ES-I3 (cell line): ENCODE measurements around the gene LHX4.

ENCODE experiments used
- H3K36me3 ChIP-seq: 2 replicates; pipeline ENCODE4 v1.6.1; 2013; ENCODE audit warnings: mild to moderate bottlenecking, low read length, control low read depth, moderate library complexity; ENCODE audit not compliant: insufficient read depth
- H3K4me1 ChIP-seq: 2 replicates; pipeline ENCODE4 v1.6.1; 2013; ENCODE audit warnings: mild to moderate bottlenecking, control low read depth, low read length; ENCODE audit not compliant: insufficient read depth
- H3K9ac ChIP-seq: 2 replicates; pipeline ENCODE4 v1.6.1; 2013; ENCODE audit warnings: low read depth, mild to moderate bottlenecking, low read length, moderate library complexity
- H3K9me3 ChIP-seq: 2 replicates; pipeline ENCODE4 v1.6.1; 2013; ENCODE audit warnings: mild to moderate bottlenecking, low read length, moderate library complexity; ENCODE audit not compliant: control insufficient read depth, insufficient read depth

The LHX4 gene

GRCh38 chr1:180286417-180286816 lies 56.4 kb downstream of the LHX4 start:
- Histone ChIP-seq H3K4me1 (no peaks in the 10 kb centered on the region), H3K36me3 (no peaks in the 10 kb centered on the region; the same call in 1 of the 2 replicates), H3K9me3 (no peaks in the 10 kb centered on the region), H3K9ac (no peak overlapping the region)

DNA sequence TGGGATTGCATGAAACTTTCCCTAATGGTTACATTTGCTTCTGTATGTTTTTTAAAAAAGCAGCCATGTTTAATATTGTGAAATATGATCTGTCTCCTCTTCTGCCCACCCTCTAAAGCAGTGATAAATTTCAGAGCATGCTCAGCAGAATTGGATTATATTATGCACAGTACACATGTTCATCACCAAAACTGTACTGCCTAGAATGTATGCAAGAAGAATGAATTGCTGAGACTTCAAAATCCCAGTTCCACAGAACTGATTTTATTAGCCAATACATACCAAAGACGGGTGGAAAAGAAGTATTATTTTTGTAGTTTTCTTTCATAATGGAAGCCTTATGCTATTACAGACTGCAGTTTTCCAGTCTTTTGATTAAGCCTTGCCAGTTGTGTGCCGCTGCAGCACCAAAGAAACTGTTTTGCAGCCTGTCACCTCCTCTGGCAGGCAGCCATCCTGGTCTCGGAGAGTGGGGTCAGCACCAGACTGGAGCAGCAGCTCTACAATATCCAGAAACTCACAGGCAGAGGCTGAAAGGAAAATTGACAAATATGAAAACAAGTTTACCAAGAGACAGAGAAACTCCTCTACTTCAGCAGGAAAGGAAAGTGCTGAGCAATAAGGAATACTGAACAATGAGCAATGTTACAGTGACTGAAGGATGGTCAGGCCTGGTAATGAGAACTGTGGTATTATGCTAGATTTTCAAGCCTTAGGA lies 58.1 kb downstream of the LHX4 start:
- Histone ChIP-seq H3K36me3 (no peaks in the 10 kb centered on the region; the same call in 1 of the 2 replicates), H3K9ac (no peak overlapping the region), H3K4me1 (no peaks in the 10 kb centered on the region), H3K9me3 (no peaks in the 10 kb centered on the region)

DNA sequence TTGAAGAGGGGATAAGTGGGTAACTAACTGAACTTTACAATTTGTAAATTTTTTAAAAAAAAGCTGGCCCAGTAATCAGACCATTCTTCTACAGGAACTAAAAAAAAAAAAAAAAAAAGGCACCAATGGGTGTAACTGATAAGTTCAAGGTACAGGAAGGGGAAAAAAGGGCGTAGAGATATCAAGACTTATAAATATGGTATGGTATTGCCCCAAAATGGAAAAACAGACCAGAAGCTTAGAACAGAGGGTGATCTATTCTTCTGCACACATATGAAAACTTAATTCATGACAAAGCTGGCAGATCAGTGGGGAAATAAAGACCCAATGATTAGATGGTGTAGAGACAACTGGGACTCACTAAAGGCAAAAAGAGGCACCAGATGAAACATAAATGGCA lies 58.9 kb downstream of the LHX4 start:
- Histone ChIP-seq H3K4me1 (no peaks in the 10 kb centered on the region), H3K9me3 (no peaks in the 10 kb centered on the region), H3K9ac (no peak overlapping the region), H3K36me3 (no peaks in the 10 kb centered on the region; the same call in 1 of the 2 replicates)

- no peaks in the 10 kb centered on the region for H3K36me3 ChIP-seq
- no peaks in the 10 kb centered on the region for H3K9me3 ChIP-seq
- H3K9ac ChIP-seq, result no peak overlapping the region
- H3K4me1 ChIP-seq, result no peaks in the 10 kb centered on the region
Measured at GRCh38 chr1:180290265-180291001, 60.4 kb downstream of the LHX4 start.

- Histone ChIP-seq H3K36me3 (no peaks in the 10 kb centered on the region), H3K9ac (no peak overlapping the region), H3K4me1 (no peaks in the 10 kb centered on the region), H3K9me3 (no peaks in the 10 kb centered on the region)
Measured at GRCh38 chr1:180291004-180291403, 60.9 kb downstream of the LHX4 start.

DNA sequence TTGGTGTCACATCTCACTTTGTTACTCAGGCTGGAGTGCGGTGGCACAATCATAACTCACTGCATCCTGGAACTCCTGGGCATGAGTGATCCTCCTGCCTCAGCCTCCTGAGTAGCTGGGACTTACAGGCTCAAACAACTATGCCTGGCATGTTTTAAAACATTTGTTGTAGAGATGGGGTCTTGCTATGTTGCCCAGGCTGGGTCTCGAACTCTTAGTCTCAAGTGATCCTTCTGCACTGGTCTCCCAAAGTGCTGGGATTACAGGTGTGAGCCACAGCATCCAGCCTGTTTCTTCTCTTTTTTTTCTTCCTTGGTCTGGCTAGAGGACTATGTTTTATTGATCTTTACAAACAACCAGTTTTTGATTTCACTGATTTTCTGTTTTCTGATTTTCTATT lies 64.6 kb downstream of the LHX4 start:
- Histone ChIP-seq H3K36me3 (no peaks in the 10 kb centered on the region), H3K9ac (no peak overlapping the region), H3K9me3 (no peaks in the 10 kb centered on the region), H3K4me1 (no peaks in the 10 kb centered on the region)

- Histone ChIP-seq H3K4me1 (no peaks in the 10 kb centered on the region), H3K9me3 (no peaks in the 10 kb centered on the region), H3K9ac (no peak overlapping the region), H3K36me3 (no peaks in the 10 kb centered on the region)
Measured at GRCh38 chr1:180295999-180296398, 65.9 kb downstream of the LHX4 start.

DNA sequence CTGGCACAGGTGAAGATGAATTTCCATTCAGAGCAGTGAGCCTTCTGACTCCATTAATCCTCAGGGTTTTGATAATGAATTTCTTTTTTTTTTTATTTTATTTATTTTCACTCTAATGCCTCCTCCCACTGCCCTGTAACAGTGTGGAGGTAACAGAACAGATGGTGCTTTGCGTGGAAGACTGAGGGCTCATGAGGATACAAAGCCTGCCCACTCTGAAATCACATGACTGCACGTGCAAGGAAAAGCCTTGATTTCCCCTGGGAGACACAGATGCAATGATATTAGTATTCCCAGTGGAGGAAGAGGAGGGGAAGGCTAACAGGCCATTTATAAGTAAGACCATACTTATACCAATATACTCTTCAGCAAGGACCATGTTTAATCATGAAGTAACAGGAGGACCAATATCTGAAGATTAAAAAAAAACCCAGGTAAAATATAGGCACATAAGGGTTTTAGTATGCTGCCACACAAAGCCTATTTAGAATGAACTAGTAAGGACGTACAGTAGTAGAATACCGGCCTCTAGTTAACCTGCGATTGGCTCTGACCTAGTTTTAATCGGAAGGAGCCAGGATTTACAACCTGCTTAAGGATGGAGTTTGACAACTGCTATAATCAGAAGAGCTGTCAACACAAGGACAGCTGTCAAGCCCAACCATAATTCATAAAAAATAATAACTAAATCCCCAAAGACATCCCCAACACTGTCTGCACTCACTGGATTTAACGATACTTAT lies 69.6 kb downstream of the LHX4 start:
- Histone ChIP-seq H3K36me3 (no peaks in the 10 kb centered on the region), H3K9ac (no peak overlapping the region), H3K9me3 (no peaks in the 10 kb centered on the region), H3K4me1 (no peaks in the 10 kb centered on the region)

- Histone ChIP-seq H3K9me3 (no peaks in the 10 kb centered on the region), H3K36me3 (no peaks in the 10 kb centered on the region), H3K9ac (no peak overlapping the region), H3K4me1 (no peaks in the 10 kb centered on the region)
Measured at GRCh38 chr1:180301135-180301742, 71.2 kb downstream of the LHX4 start.

GRCh38 chr1:180309338-180309737 lies 79.3 kb downstream of the LHX4 start:
- Histone ChIP-seq H3K4me1 (peaks cover 9% of the 10 kb centered on the region), H3K36me3 (0 out of 2 replicates have a peak, but pooled peaks cover 4% of the 10 kb centered on the region), H3K9ac (no peak overlapping the region), H3K9me3 (no peaks in the 10 kb centered on the region)

DNA sequence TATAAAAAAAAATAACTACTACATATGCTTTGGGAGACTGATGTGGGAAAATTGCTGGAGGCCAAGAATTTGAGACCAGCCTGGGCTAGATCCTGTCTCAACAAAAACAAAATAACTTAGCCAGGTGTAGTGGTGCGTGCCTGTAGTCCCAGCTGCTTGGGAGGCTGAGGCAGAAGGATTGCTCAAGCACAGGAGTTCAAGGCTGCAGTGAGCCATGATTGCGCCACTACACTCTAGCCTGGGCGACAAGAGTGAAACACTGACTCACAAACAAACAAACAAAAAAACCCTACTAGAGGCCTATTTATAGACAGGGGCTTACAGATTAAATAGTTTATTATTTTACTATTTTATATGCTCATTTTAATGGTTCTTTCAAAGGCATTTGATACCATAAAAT lies 80.0 kb downstream of the LHX4 start:
- no peaks in the 10 kb centered on the region for H3K9me3 ChIP-seq
- 0 out of 2 replicates have a peak, but pooled peaks cover 4% of the 10 kb centered on the region for H3K36me3 ChIP-seq
- peaks cover 9% of the 10 kb centered on the region for H3K4me1 ChIP-seq
- no peak overlapping the region for H3K9ac ChIP-seq

DNA sequence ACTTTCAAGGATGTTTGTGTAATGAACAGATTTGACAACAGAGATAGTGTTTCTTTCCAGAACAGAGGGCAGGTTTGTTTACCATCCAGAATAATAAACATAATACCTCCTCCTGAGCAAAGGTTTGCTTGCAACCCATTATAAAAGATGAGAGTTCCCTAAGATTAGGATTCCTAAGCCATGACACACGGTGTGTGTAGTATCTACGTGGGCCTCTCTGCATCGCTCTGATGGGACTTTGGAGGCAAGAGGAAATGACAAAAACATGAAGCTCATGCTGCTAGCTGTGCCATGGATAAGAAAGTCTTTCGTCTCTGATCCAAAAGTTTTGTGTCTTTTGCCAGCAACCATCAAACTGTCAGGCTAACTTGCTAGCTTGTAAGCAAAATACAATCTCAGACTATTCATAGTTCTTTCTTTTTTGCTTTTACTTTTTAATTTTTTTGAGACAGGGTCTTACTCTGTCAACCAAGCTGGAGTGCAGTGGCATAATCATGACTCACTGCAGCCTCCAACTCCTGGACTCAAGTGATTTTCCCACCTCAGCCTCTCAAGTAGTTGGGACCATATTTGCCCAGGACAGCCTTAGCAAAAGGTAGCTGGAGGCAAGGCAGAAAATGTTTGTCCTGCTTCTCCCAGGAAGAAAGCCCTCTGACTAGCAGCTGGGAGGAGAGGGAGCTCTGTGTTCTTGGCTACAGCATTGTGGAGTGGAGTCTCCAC lies 81.1 kb downstream of the LHX4 start:
- H3K4me1 ChIP-seq, result peaks cover 9% of the 10 kb centered on the region
- no peak overlapping the region for H3K9ac ChIP-seq
- H3K9me3 ChIP-seq, result no peaks in the 10 kb centered on the region
- 0 out of 2 replicates have a peak, but pooled peaks cover 4% of the 10 kb centered on the region for H3K36me3 ChIP-seq

GRCh38 chr1:180312926-180313325 lies 82.9 kb downstream of the LHX4 start:
- Histone ChIP-seq H3K36me3 (0 out of 2 replicates have a peak, but pooled peaks cover 4% of the 10 kb centered on the region), H3K4me1 (peaks cover 9% of the 10 kb centered on the region), H3K9ac (no peak overlapping the region), H3K9me3 (no peaks in the 10 kb centered on the region)

DNA sequence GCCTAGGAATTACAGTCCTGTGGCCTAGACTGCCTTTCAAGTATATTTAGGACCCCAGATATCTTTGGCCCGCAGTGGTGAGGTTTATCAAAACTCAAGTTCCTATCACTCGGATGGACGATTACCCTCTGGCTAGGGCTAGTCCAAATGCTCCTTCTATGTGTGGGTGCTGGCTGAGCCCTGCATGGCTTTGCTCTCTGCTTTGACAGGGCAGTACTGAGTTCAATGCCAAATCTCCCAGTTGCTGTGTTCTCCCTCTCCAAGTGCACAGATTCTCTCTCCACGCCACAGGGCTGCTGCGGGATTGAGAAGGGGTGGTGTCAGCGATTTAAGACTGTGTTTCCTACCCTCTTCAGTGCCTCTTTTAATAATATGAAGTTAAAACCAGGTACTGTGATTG lies 97.0 kb downstream of the LHX4 start:
- no peaks in the 10 kb centered on the region for H3K4me1 ChIP-seq
- peaks cover 2% of the 10 kb centered on the region; the same call in 1 of the 2 replicates for H3K9me3 ChIP-seq
- H3K9ac ChIP-seq, result no peak overlapping the region
- H3K36me3 ChIP-seq, result no peaks in the 10 kb centered on the region
